ENCODE data around the gene NECAB2. TPM values are rescaled to one million over a fixed set of nuclear protein-coding genes. Genes with fewer than 3 reads are reported as not detected.

NECAB2 gene
- total and polyA plus RNA-seq, 7 donors = 0.34 to 3.1 (median 1.8) TPM; not detected in 4

DNA sequence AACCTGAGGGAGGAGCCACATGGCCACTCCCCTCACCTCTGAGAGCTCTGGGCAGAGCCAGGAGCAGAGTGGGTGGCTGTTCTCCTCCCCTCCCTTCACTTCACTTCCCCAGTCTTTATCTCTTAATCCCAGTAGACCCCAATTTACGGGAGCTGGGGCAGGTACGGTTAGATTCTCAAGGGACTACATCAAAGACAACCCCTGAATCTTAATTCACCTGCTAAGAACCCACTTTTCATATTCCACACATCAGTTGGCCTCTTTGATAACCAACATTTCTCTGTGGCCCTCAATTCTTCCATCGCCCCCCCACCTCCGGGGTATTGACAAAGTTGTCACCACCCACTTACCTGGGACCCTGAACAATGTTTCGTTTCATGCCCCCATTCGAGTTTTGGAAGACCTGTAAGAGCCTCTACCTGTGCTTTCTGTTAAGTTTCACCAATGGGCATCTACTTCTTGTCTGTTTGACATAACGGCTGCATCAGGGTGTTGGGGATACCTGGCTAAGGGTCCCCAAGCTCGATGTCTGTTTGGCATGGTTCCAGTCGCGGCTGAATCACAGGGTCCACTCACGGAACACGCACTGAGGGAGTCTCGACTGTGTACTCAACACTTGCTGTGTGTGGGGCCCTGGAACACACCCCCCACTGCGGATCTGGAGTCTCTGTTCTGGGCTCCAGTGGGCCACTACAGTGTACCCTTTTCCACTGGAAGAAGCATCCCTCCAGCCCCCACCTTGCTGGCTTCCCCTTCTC lies 46.7 kb downstream of the NECAB2 start:
- no peak for DNase-seq
- Histone ChIP-seq H3K4me1 (no peaks in the 10 kb centered on the region), H3K36me3 (no peaks in the 10 kb centered on the region), H3K9me3 (peaks cover 0 to 3% (median 0%) of the 10 kb centered on the region in 4 donors), H3K4me3 (no peak overlapping the region), H3K27me3 (peaks cover 0 to 4% (median 0%) of the 10 kb centered on the region in 3 donors), H3K27ac (no peak overlapping the region)
- no peak for TF ChIP-seq POLR2AphosphoS5 (IDR thresholded peaks at IDR 0.05)
- TF ChIP-seq, protein P1, sequence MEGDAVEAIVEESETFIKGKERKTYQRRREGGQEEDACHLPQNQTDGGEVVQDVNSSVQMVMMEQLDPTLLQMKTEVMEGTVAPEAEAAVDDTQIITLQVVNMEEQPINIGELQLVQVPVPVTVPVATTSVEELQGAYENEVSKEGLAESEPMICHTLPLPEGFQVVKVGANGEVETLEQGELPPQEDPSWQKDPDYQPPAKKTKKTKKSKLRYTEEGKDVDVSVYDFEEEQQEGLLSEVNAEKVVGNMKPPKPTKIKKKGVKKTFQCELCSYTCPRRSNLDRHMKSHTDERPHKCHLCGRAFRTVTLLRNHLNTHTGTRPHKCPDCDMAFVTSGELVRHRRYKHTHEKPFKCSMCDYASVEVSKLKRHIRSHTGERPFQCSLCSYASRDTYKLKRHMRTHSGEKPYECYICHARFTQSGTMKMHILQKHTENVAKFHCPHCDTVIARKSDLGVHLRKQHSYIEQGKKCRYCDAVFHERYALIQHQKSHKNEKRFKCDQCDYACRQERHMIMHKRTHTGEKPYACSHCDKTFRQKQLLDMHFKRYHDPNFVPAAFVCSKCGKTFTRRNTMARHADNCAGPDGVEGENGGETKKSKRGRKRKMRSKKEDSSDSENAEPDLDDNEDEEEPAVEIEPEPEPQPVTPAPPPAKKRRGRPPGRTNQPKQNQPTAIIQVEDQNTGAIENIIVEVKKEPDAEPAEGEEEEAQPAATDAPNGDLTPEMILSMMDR (IDR thresholded peaks at IDR 0.05) = no peak
- TF ChIP-seq POLR2A (IDR thresholded peaks at IDR 0.05) = no peak
- no peak for TF ChIP-seq EP300 (IDR thresholded peaks at IDR 0.05)
- whole genome bisulfite sequencing, 2 donors = 58 to 76% methylated on average over 14 of the region's 14 CpGs
- intact Hi-C loops (cut with DNase I) = no loop called here

DNA sequence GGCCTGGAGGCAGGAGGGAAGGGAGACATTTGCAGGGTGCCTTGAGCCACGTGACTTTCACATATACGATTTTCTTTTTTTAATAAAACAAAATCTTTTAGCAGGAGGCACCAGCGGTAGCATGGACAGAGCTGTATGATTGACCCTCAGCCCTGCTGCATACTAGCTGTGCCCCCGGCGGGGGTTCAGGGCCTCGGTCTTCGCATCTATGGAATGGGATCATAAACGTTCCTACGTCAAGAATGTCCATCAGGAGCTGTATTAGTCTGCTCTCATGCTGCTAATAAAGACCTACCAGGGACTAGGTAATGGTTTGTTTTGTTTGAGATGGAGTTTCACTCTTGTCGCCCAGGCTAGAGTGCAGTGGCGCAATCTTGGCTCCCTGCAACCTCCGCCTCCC lies 47.4 kb downstream of the NECAB2 start:
- no peak overlapping the region for H3K27ac ChIP-seq
- no peaks in the 10 kb centered on the region for H3K4me1 ChIP-seq
- peaks cover 0 to 4% (median 0%) of the 10 kb centered on the region in 3 donors for H3K27me3 ChIP-seq
- 82 to 86% methylated on average over 12 of the region's 12 CpGs for WGBS, 2 donors
- no peaks in the 10 kb centered on the region for H3K36me3 ChIP-seq
- intact Hi-C loops (cut with DNase I) = no loop called here
- peaks cover 0 to 3% (median 0%) of the 10 kb centered on the region in 4 donors for H3K9me3 ChIP-seq
- TF ChIP-seq EP300 (IDR thresholded peaks at IDR 0.05) (no peak), POLR2A (IDR thresholded peaks at IDR 0.05) (no peak)
- TF ChIP-seq, protein P1 (IDR thresholded peaks at IDR 0.05) = no peak
- no peak overlapping the region for H3K4me3 ChIP-seq
- DNase-seq = no peak

DNA sequence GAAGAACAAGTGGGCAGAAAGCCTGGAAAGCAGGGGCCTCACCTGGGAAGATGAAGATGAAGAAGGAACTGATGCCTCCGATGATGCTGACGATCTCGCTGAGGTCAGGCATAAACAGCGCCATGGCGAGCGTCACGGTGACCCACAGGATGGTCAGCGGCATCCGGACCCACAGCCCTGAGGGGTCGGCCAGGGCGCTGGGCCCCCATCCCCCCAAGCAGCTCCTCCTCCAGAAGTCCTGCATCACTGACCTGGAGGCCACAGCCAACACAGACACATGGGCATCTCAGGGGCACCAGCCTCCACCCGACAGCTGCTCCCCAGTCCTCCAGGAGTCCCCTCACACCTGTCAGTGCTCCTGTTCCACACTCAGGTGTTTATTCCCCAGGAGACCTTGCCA lies 48.4 kb downstream of the NECAB2 start:
- 94 to 95% methylated on average over 12 of the region's 12 CpGs for WGBS, 2 donors
- H3K27ac ChIP-seq = no peak overlapping the region

DNA sequence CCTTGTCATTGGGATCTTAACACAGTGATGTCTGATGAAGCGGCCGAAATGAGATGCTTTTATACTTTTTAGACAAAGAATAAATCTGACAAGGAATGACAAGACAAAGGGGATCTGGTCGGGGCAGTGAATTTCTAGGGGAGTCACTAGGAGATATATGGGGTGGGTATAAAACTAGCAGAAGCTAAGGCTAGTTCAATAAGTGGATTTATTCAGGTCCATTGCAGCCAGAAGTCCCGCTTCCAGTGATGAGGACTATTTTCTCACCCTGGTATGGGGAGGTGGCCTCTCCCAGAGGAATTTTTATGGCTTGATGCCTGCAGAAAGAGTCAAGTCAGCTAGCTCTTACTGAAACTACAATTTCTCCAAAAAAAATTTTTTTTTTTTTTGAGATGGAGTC lies 50.7 kb downstream of the NECAB2 start:
- TF ChIP-seq EP300 (IDR thresholded peaks at IDR 0.05) = no peak
- TF ChIP-seq, protein P1 (IDR thresholded peaks at IDR 0.05) = no peak
- no peak for TF ChIP-seq POLR2AphosphoS5 (IDR thresholded peaks at IDR 0.05)
- no peak for TF ChIP-seq POLR2A (IDR thresholded peaks at IDR 0.05)
- Histone ChIP-seq H3K4me3 (no peak overlapping the region), H3K27ac (no peak overlapping the region), H3K9me3 (peaks cover 0 to 5% (median 3%) of the 10 kb centered on the region in 4 donors), H3K27me3 (peaks cover 0 to 4% (median 0%) of the 10 kb centered on the region in 3 donors), H3K4me1 (no peaks in the 10 kb centered on the region), H3K36me3 (no peaks in the 10 kb centered on the region)
- 86 to 91% methylated on average over 4 of the region's 4 CpGs for WGBS, 2 donors
- intact Hi-C loops (cut with DNase I) = no loop called here
- no peak for DNase-seq

More for the DNA sequence above, 48.4 kb downstream of the NECAB2 start:
- H3K9me3 ChIP-seq = peaks cover 0 to 4% (median 1%) of the 10 kb centered on the region in 4 donors
- intact Hi-C loops (cut with DNase I) = no loop called here
- no peak for DNase-seq
- no peaks in the 10 kb centered on the region for H3K4me1 ChIP-seq
- H3K27me3 ChIP-seq = peaks cover 0 to 4% (median 0%) of the 10 kb centered on the region in 3 donors
- TF ChIP-seq EP300 (IDR thresholded peaks at IDR 0.05) (no peak), POLR2A (IDR thresholded peaks at IDR 0.05) (no peak), POLR2AphosphoS5 (IDR thresholded peaks at IDR 0.05) (no peak)
- TF ChIP-seq, protein P1 (IDR thresholded peaks at IDR 0.05) = no peak
- H3K36me3 ChIP-seq = no peaks in the 10 kb centered on the region
- H3K4me3 ChIP-seq = no peak overlapping the region
